Measurements from ENCODE around the gene HPS5.

The HPS5 gene

GRCh38 chr11:18312663-18313420, 9.1 kb downstream of the HPS5 start:
- H3K4me3 ChIP-seq (ENCODE audit: low read depth, low read length) = no peak overlapping the region
- H3K27ac ChIP-seq (ENCODE audit: extremely low read depth, low read depth, low read length) = no peak overlapping the region
- ChIA-PET CTCF (interaction anchor here (0.6 to 0.7 kb wide), 2 partner anchors 43 to 139 kb away, joined by 3 read pairs; no protein-coding TSS in a partner anchor), POLR2A (interaction anchor here (1.4 to 2.0 kb wide), 2 partner anchors 9 to 82 kb away, joined by 7 to 8 read pairs; partner anchors contain the start of genes HPS5 and LDHA)
- H3K9me3 ChIP-seq (ENCODE audit: control insufficient read depth, insufficient read depth, low read depth, low read length) = no peaks in the 10 kb centered on the region
- H3K4me1 ChIP-seq (ENCODE audit: control insufficient read depth, insufficient read depth, low read length) = no peaks in the 10 kb centered on the region
- TF ChIP-seq ZIC2 (tag by site-specific recombination; IDR thresholded peaks at IDR 0.05) = no peak
- no peak for TF ChIP-seq ZNF580 (tag by site-specific recombination; IDR thresholded peaks at IDR 0.05)
- TF ChIP-seq ZBTB1 (tag by site-specific recombination; IDR thresholded peaks at IDR 0.05) = no peak
- TF ChIP-seq ZSCAN5A (tag by site-specific recombination; IDR thresholded peaks at IDR 0.05) = no peak
- TF ChIP-seq ZNF391 (tag by site-specific recombination; IDR thresholded peaks at IDR 0.05; ENCODE audit: borderline replicate concordance, low read depth) = no peak
- TF ChIP-seq KLF9 (tag by site-specific recombination; IDR thresholded peaks at IDR 0.05; ENCODE audit: low read depth) = no peak
- TF ChIP-seq ZNF214 (tag by site-specific recombination; IDR thresholded peaks at IDR 0.05; ENCODE audit: borderline replicate concordance) = no peak
- TF ChIP-seq ZNF664 (tag by site-specific recombination; IDR thresholded peaks at IDR 0.05) = no peak
- peaks cover 5 to 45% of the 10 kb centered on the region in 2 experiments; a peak in 2 of 3 replicates for H3K36me3 ChIP-seq (ENCODE audit: control insufficient read depth in 2 of 2, insufficient read depth in 1 of 2, low read length in 2 of 2)

- Histone ChIP-seq H3K27ac (ENCODE audit: extremely low read depth, low read depth, low read length) (no peak overlapping the region), H3K4me3 (ENCODE audit: low read depth, low read length) (no peak overlapping the region), H3K9me3 (ENCODE audit: control insufficient read depth, insufficient read depth, low read depth, low read length) (no peaks in the 10 kb centered on the region), H3K36me3 (ENCODE audit: control insufficient read depth in 2 of 2, insufficient read depth in 1 of 2, low read length in 2 of 2) (peaks cover 5 to 48% of the 10 kb centered on the region in 2 experiments; a peak in 2 of 3 replicates), H3K4me1 (ENCODE audit: control insufficient read depth, insufficient read depth, low read length) (no peaks in the 10 kb centered on the region)
- CTCF ChIA-PET = interaction anchor here (0.6 kb wide), 1 partner anchor 28 kb away, joined by 3 read pairs; no protein-coding TSS in a partner anchor
- TF ChIP-seq MZF1 (tag by site-specific recombination; IDR thresholded peaks at IDR 0.05; ENCODE audit: borderline replicate concordance) (no peak), ZNF155 (tag by site-specific recombination; IDR thresholded peaks at IDR 0.05) (no peak), ZNF2 (tag by site-specific recombination; IDR thresholded peaks at IDR 0.05) (no peak), ZNF211 (tag by site-specific recombination; IDR thresholded peaks at IDR 0.05; ENCODE audit: low read depth) (no peak), SCRT2 (tag by site-specific recombination; IDR thresholded peaks at IDR 0.05) (no peak), SP2 (tag by site-specific recombination; IDR thresholded peaks at IDR 0.05) (no peak), TSHZ1 (tag by site-specific recombination; IDR thresholded peaks at IDR 0.05; ENCODE audit: borderline replicate concordance) (no peak)
- POLR2A ChIA-PET = no interaction called here
Observed at GRCh38 chr11:18312012-18312411, 9.9 kb downstream of the HPS5 start.

GRCh38 chr11:18310800-18311340, 11.1 kb downstream of the HPS5 start:
- Histone ChIP-seq H3K36me3 (ENCODE audit: control insufficient read depth in 2 of 2, insufficient read depth in 1 of 2, low read length in 2 of 2) (peaks cover 5 to 54% of the 10 kb centered on the region in 2 experiments; a peak in 2 of 3 replicates), H3K4me3 (ENCODE audit: low read depth, low read length) (no peak overlapping the region), H3K9me3 (ENCODE audit: control insufficient read depth, insufficient read depth, low read depth, low read length) (no peaks in the 10 kb centered on the region), H3K4me1 (ENCODE audit: control insufficient read depth, insufficient read depth, low read length) (no peaks in the 10 kb centered on the region), H3K27ac (ENCODE audit: extremely low read depth, low read depth, low read length) (no peak overlapping the region)
- CTCF ChIA-PET = no interaction called here
- POLR2A ChIA-PET = no interaction called here
- TF ChIP-seq ZNF366 (tag by site-specific recombination; conservative IDR thresholded peaks at IDR 0.05) = no peak
- TF ChIP-seq ZNF776 (tag by site-specific recombination; IDR thresholded peaks at IDR 0.05; ENCODE audit: borderline replicate concordance) = no peak
- no peak for TF ChIP-seq ZNF692 (tag by site-specific recombination; IDR thresholded peaks at IDR 0.05)
- no peak for TF ChIP-seq BCL6B (tag by site-specific recombination; IDR thresholded peaks at IDR 0.05)
- no peak for TF ChIP-seq ZNF529 (tag by site-specific recombination; IDR thresholded peaks at IDR 0.05; ENCODE audit: insufficient replicate concordance)
- no peak for TF ChIP-seq SP7 (tag by site-specific recombination; IDR thresholded peaks at IDR 0.05)
- no peak for TF ChIP-seq ZNF433 (tag by site-specific recombination; IDR thresholded peaks at IDR 0.05; ENCODE audit: low read depth)
